ENCODE results near the gene RPGR.

GRCh38 chrX:38327007-38327774 lies at the start of gene RPGR:
- TF ChIP-seq CTCF (IDR thresholded peaks at IDR 0.05 in 2 of 3, conservative IDR thresholded peaks at IDR 0.05 in 1 of 3; ENCODE audit: insufficient read depth in 2 of 3, low read depth in 1 of 3, low read length in 3 of 3), result peak; percentile 79 to 90 (median 83)
- no peak for TF ChIP-seq ILF3 (IDR thresholded peaks at IDR 0.05; ENCODE audit: borderline replicate concordance)
- peak; percentile 54 for TF ChIP-seq TAF1 (IDR thresholded peaks at IDR 0.05; ENCODE audit: control insufficient read depth, extremely low read depth, insufficient read depth, low read length, severe bottlenecking)
- peak; percentile 74 for TF ChIP-seq SP1 (CRISPR knock-in tag; IDR thresholded peaks at IDR 0.05)
- no peak for TF ChIP-seq ZNF232 (CRISPR knock-in tag; IDR thresholded peaks at IDR 0.05)
- TF ChIP-seq MYNN (IDR thresholded peaks at IDR 0.05), result 0 out of 2 replicates have a peak, but pooled peaks have one; percentile 23
- TF ChIP-seq MYNN (CRISPR knock-in tag; IDR thresholded peaks at IDR 0.05), result no peak
- no peak for TF ChIP-seq SMAD3 (CRISPR knock-in tag; conservative IDR thresholded peaks at IDR 0.05)
- TF ChIP-seq CREB1 (IDR thresholded peaks at IDR 0.05), result 0 out of 2 replicates have a peak, but pooled peaks have one; percentile 82
- TF ChIP-seq CREB1 (CRISPR knock-in tag; IDR thresholded peaks at IDR 0.05), result peak; percentile 55; the same call in 1 of the 2 replicates
- no peak for TF ChIP-seq ARID2 (IDR thresholded peaks at IDR 0.05)
- TF ChIP-seq ZFX (CRISPR knock-in tag; IDR thresholded peaks at IDR 0.05), result peak; percentile 90
- no peak for TF ChIP-seq CEBPG (CRISPR knock-in tag; IDR thresholded peaks at IDR 0.05)
- peak in 1 of 2 experiments; percentile 80; a peak in 2 of 4 replicates for TF ChIP-seq CEBPG (tag; conservative IDR thresholded peaks at IDR 0.05 in 1 of 2, IDR thresholded peaks at IDR 0.05 in 1 of 2)
- no peak for TF ChIP-seq ZNF174 (CRISPR knock-in tag; IDR thresholded peaks at IDR 0.05)
- no peak for TF ChIP-seq KDM2B (CRISPR knock-in tag; IDR thresholded peaks at IDR 0.05)
- peak; percentile 88 for TF ChIP-seq HNRNPLL (IDR thresholded peaks at IDR 0.05; ENCODE audit: low read depth, low read length, poor library complexity, severe bottlenecking)
